OCI-LY3 (cell line): ENCODE data around the gene IL16.

Experiments
- EZH2phosphoT487 ChIP-seq: fragments of 200-600 bp; shearing (Covaris generic); IDR thresholded peaks from 2 replicates; pipeline ENCODE4 v1.6.1; 2018; ENCODE audit warnings: antibody characterized with exemption, mixed run types, low read depth
- TF ChIP-seq, protein P1 (sequence below): fragments of 200-600, 300-600 bp; sonication (generic); IDR thresholded peaks from 2 replicates; pipeline ENCODE4 v1.5.1; 2014; ENCODE audit warnings: antibody characterized with exemption, low read length, low read depth

DNA sequence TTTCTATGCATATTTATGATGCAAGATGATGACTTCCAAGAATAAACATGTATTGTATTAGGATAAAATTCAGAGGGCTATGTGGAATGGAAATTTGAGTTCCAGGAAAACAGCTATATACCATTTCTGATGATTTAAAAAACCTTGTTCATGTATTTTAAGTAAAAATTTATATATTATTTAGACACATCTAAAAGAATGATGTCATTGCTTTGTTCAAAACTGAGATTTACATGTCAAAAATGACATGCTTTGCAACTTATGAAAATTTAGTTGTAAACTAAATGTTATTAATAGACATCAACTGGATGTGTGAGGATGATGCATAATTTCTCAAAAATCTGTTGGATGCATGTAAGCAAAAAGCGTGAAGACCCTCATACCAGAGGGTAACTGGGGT is 125.0 kb downstream of the IL16 start:
- TF ChIP-seq, protein P1, sequence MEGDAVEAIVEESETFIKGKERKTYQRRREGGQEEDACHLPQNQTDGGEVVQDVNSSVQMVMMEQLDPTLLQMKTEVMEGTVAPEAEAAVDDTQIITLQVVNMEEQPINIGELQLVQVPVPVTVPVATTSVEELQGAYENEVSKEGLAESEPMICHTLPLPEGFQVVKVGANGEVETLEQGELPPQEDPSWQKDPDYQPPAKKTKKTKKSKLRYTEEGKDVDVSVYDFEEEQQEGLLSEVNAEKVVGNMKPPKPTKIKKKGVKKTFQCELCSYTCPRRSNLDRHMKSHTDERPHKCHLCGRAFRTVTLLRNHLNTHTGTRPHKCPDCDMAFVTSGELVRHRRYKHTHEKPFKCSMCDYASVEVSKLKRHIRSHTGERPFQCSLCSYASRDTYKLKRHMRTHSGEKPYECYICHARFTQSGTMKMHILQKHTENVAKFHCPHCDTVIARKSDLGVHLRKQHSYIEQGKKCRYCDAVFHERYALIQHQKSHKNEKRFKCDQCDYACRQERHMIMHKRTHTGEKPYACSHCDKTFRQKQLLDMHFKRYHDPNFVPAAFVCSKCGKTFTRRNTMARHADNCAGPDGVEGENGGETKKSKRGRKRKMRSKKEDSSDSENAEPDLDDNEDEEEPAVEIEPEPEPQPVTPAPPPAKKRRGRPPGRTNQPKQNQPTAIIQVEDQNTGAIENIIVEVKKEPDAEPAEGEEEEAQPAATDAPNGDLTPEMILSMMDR: no peak
- TF ChIP-seq EZH2phosphoT487: no peak
